ENCODE results near the gene PRXL2A. TPM values are rescaled to one million over a fixed set of nuclear protein-coding genes. Genes with fewer than 3 reads are reported as not detected.

The PRXL2A gene
- total RNA-seq, 2 experiments from 2014 or later, result not detected

DNA sequence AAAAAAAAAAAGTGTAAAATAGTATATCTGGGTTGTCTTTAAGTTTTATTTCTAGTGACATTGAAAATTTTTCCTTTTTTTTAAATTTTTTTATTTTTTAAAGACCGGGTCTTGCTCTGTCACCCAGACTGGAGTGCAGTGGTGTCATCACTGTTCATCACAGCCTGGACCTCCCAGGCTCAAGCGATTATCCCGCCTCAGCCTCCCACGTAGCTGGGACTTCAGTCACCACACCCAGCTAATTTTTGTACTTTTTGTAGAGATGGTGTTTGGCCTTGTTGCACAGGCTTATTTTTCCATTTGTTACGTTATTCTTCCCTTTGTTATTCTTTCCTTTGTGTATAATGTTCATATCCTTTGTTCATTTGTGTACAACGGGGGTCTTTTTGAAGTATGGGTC is 75.9 kb downstream of the PRXL2A start:
- H3K4me2 ChIP-seq (ENCODE audit: low read length), result no peak overlapping the region
- H3K27ac ChIP-seq (ENCODE audit: low read depth, low read length, poor library complexity, severe bottlenecking), result no peak overlapping the region
- ChIA-PET CTCF (ENCODE audit: unreplicated experiment) (no interaction called here), POLR2A (interaction anchor here (0.5 to 0.7 kb wide), 3 partner anchors 8 to 27 kb away, joined by 3 to 7 read pairs (median 4); no protein-coding TSS in a partner anchor)
- no peak for DNase-seq (ENCODE audit: low spot score)
- no peak for TF ChIP-seq EZH2phosphoT487 (IDR thresholded peaks at IDR 0.05; ENCODE audit: borderline replicate concordance, low read depth, low read length)
- TF ChIP-seq, protein P1, sequence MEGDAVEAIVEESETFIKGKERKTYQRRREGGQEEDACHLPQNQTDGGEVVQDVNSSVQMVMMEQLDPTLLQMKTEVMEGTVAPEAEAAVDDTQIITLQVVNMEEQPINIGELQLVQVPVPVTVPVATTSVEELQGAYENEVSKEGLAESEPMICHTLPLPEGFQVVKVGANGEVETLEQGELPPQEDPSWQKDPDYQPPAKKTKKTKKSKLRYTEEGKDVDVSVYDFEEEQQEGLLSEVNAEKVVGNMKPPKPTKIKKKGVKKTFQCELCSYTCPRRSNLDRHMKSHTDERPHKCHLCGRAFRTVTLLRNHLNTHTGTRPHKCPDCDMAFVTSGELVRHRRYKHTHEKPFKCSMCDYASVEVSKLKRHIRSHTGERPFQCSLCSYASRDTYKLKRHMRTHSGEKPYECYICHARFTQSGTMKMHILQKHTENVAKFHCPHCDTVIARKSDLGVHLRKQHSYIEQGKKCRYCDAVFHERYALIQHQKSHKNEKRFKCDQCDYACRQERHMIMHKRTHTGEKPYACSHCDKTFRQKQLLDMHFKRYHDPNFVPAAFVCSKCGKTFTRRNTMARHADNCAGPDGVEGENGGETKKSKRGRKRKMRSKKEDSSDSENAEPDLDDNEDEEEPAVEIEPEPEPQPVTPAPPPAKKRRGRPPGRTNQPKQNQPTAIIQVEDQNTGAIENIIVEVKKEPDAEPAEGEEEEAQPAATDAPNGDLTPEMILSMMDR (conservative IDR thresholded peaks at IDR 0.05; ENCODE audit: low read length), result no peak
- no peak overlapping the region for H2AFZ ChIP-seq (ENCODE audit: low read length)
- BruUV-seq (replicated peaks), result no TSS peak
- peaks cover 15% of the 10 kb centered on the region for H3K36me3 ChIP-seq (ENCODE audit: insufficient read depth, low read length)
- H3K4me1 ChIP-seq (ENCODE audit: insufficient read depth, low read length, poor library complexity, severe bottlenecking), result no peaks in the 10 kb centered on the region
- H4K20me1 ChIP-seq (ENCODE audit: insufficient read depth, low read length), result no peaks in the 10 kb centered on the region
- H3K9me2 ChIP-seq (ENCODE audit: insufficient read depth, low read length), result no peaks in the 10 kb centered on the region
- H3K79me2 ChIP-seq (ENCODE audit: insufficient read depth, low read depth, low read length), result peaks cover 41% of the 10 kb centered on the region; the same call in 1 of the 2 replicates
- no peak overlapping the region for H3K4me3 ChIP-seq (ENCODE audit: low read depth, low read length, poor library complexity, severe bottlenecking)
- intact Hi-C loops (cut with micrococcal nuclease; ENCODE audit: unreplicated experiment), result no loop called here
- H3K9me3 ChIP-seq (ENCODE audit: low read length), result no peaks in the 10 kb centered on the region

DNA sequence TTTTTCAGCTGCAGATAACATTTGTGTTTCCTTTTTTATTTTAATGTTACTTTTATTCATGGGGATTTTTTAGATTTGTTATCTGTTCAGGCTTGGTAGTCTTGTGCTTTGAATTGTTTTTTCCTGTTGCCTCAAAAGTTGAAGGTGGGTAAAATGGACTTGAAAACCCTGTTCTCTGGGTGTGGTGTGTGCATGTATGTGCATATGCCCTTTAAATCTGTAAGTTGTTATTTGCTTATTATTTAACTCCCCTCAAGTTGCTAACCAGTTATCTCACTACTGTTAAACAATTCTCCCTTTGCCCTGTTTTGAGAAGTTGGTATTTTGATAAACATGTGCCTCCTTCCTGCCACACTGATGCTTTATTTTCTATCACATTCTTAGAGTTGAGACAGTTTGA is 76.3 kb downstream of the PRXL2A start:
- H4K20me1 ChIP-seq (ENCODE audit: insufficient read depth, low read length), result no peaks in the 10 kb centered on the region
- no peaks in the 10 kb centered on the region for H3K4me1 ChIP-seq (ENCODE audit: insufficient read depth, low read length, poor library complexity, severe bottlenecking)
- TF ChIP-seq, protein P1 (conservative IDR thresholded peaks at IDR 0.05; ENCODE audit: low read length), result no peak
- no peak for TF ChIP-seq EZH2phosphoT487 (IDR thresholded peaks at IDR 0.05; ENCODE audit: borderline replicate concordance, low read depth, low read length)
- no peaks in the 10 kb centered on the region for H3K9me3 ChIP-seq (ENCODE audit: low read length)
- BruUV-seq (replicated peaks), result no TSS peak
- intact Hi-C loops (cut with micrococcal nuclease; ENCODE audit: unreplicated experiment), result no loop called here
- no peak for DNase-seq (ENCODE audit: low spot score)
- CTCF ChIA-PET (ENCODE audit: unreplicated experiment), result no interaction called here
- no peak overlapping the region for H3K27ac ChIP-seq (ENCODE audit: low read depth, low read length, poor library complexity, severe bottlenecking)
- POLR2A ChIA-PET, result interaction anchor here (0.5 to 0.7 kb wide), 2 partner anchors 9 to 27 kb away, joined by 3 to 4 read pairs; no protein-coding TSS in a partner anchor
- H3K4me2 ChIP-seq (ENCODE audit: low read length), result no peak overlapping the region
- peaks cover 41% of the 10 kb centered on the region; the same call in 1 of the 2 replicates for H3K79me2 ChIP-seq (ENCODE audit: insufficient read depth, low read depth, low read length)
- H3K36me3 ChIP-seq (ENCODE audit: insufficient read depth, low read length), result peaks cover 20% of the 10 kb centered on the region
- no peaks in the 10 kb centered on the region for H3K9me2 ChIP-seq (ENCODE audit: insufficient read depth, low read length)
- no peak overlapping the region for H2AFZ ChIP-seq (ENCODE audit: low read length)
- no peak overlapping the region for H3K4me3 ChIP-seq (ENCODE audit: low read depth, low read length, poor library complexity, severe bottlenecking)

DNA sequence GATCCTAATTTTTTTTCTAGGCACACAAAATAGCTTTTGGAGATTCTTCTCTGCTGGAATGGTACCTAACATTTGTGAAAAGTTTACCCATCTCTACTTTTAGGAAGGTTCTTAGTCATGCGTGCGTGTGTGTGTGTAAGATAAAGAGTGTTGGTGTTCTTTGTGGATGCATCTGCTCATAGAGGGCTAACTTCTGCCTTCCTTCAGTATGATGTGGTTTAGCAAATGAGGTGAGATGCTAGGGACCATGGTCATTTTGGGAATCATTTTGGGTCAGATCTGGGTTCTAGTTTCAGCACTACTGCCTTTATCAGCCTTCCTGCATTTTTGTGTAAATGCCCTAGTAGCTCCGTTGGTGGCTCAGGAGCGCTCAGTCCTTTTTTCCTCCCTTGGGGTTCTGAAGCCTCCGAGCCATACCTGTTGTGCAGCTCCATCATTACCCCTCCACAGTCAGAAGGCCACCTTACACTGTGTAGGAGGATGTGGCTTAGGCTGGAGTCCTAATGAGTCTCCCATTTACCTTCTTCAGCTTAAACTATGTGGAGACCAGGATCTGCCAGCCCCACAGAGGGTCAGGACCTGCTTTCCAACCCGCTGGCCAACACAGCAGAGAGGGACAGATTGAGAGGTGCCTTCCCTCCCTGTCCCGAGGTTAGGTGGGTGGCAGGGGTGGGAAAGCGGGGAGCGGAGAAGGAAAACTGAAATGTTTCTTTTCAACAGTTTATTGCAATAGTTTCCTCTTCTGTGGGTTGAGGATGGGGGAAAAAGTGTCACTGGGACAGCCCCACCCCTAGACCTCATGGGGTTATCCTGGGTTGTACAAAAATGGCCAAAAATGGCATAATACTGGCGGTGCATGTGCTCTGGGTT is 77.0 kb downstream of the PRXL2A start:
- H3K9me2 ChIP-seq (ENCODE audit: insufficient read depth, low read length), result no peaks in the 10 kb centered on the region
- H3K9me3 ChIP-seq (ENCODE audit: low read length), result no peaks in the 10 kb centered on the region
- no peak overlapping the region for H3K27ac ChIP-seq (ENCODE audit: low read depth, low read length, poor library complexity, severe bottlenecking)
- H4K20me1 ChIP-seq (ENCODE audit: insufficient read depth, low read length), result no peaks in the 10 kb centered on the region
- POLR2A ChIA-PET, result no interaction called here
- no peaks in the 10 kb centered on the region for H3K4me1 ChIP-seq (ENCODE audit: insufficient read depth, low read length, poor library complexity, severe bottlenecking)
- peaks cover 26% of the 10 kb centered on the region for H3K36me3 ChIP-seq (ENCODE audit: insufficient read depth, low read length)
- BruUV-seq (replicated peaks), result no TSS peak
- no peak for TF ChIP-seq EZH2phosphoT487 (IDR thresholded peaks at IDR 0.05; ENCODE audit: borderline replicate concordance, low read depth, low read length)
- TF ChIP-seq, protein P1 (conservative IDR thresholded peaks at IDR 0.05; ENCODE audit: low read length), result no peak
- H2AFZ ChIP-seq (ENCODE audit: low read length), result no peak overlapping the region
- no peak for DNase-seq (ENCODE audit: low spot score)
- peaks cover 41% of the 10 kb centered on the region; the same call in 1 of the 2 replicates for H3K79me2 ChIP-seq (ENCODE audit: insufficient read depth, low read depth, low read length)
- intact Hi-C loops (cut with micrococcal nuclease; ENCODE audit: unreplicated experiment), result no loop called here
- H3K4me3 ChIP-seq (ENCODE audit: low read depth, low read length, poor library complexity, severe bottlenecking), result no peak overlapping the region
- CTCF ChIA-PET (ENCODE audit: unreplicated experiment), result no interaction called here
- H3K4me2 ChIP-seq (ENCODE audit: low read length), result no peak overlapping the region
